ENCODE data around the gene KCNE2. TPM values are rescaled to one million over a fixed set of nuclear protein-coding genes. Genes with fewer than 3 reads are reported as not detected.

Gene KCNE2
- total and polyA plus RNA-seq, 2 of the 8 experiments (the other 6 are each of a cell fraction or from before 2014, with no cell fraction given): 0.09 to 0.37 TPM

GRCh38 chr21:34337741-34338140 is 26.1 kb upstream of the KCNE2 start:
- H3K4me3 ChIP-seq (ENCODE audit: extremely low read depth in 1 of 4, insufficient read depth in 2 of 4, low read depth in 3 of 4, low read length in 4 of 4): no peak overlapping the region
- H3K23ac ChIP-seq (ENCODE audit: insufficient read length): no peak overlapping the region
- H3K79me1 ChIP-seq (ENCODE audit: low read depth, low read length): no peaks in the 10 kb centered on the region
- H4K20me1 ChIP-seq (replicated peaks in 1 of 2; ENCODE audit: control insufficient read depth in 1 of 2, insufficient read depth in 2 of 2, low read length in 2 of 2): no peaks in the 10 kb centered on the region
- no peak overlapping the region for H3K14ac ChIP-seq (ENCODE audit: insufficient read length)
- no peak overlapping the region for H2AFZ ChIP-seq (ENCODE audit: low read length)
- H2BK20ac ChIP-seq (ENCODE audit: low read length): no peak overlapping the region
- no peak overlapping the region for H3K18ac ChIP-seq (ENCODE audit: extremely low read depth, low read length)
- H3K27me3 ChIP-seq (replicated peaks in 1 of 4; ENCODE audit: control insufficient read depth in 3 of 4, extremely low read depth in 1 of 4, insufficient read depth in 3 of 4, low read length in 3 of 4): no peaks in the 10 kb centered on the region
- H2BK5ac ChIP-seq (ENCODE audit: low read depth, low read length): no peak overlapping the region; the same call in 1 of the 2 replicates
- no peaks in the 10 kb centered on the region for H3K9me3 ChIP-seq (ENCODE audit: insufficient read depth in 2 of 2, low read depth in 1 of 2, low read length in 1 of 2)
- H3K27ac ChIP-seq (ENCODE audit: low read depth, low read length): no peak overlapping the region
- no peak overlapping the region for H2BK120ac ChIP-seq (replicated peaks; ENCODE audit: low read depth, low read length)
- no peaks in the 10 kb centered on the region; a peak in 2 of 7 replicates for H3K4me1 ChIP-seq (replicated peaks in 1 of 4; ENCODE audit: control insufficient read depth in 3 of 4, insufficient read depth in 4 of 4, low read length in 3 of 4)
- H4K5ac ChIP-seq (ENCODE audit: insufficient read length, low read depth, low read length): no peak overlapping the region
- no peaks in the 10 kb centered on the region; the same call in 1 of the 2 replicates for H3K23me2 ChIP-seq (ENCODE audit: low read depth, low read length)
- H3K9ac ChIP-seq (replicated peaks in 1 of 4; ENCODE audit: extremely low read depth in 1 of 4, low read depth in 3 of 4, low read length in 3 of 4): no peak overlapping the region
- CTCF ChIA-PET (ENCODE audit: partially characterized antibody): interaction anchor here (0.6 to 4.8 kb wide), 5 partner anchors 10 to 426 kb away, joined by 3 to 33 read pairs (median 3); no protein-coding TSS in a partner anchor
- H4K8ac ChIP-seq (ENCODE audit: extremely low read depth, insufficient read depth, low read length): no peak overlapping the region; the same call in 1 of the 2 replicates
- H3K79me2 ChIP-seq (ENCODE audit: control insufficient read depth in 1 of 2, insufficient read depth in 2 of 2, low read length in 2 of 2): no peaks in the 10 kb centered on the region
- no peak overlapping the region for H2BK15ac ChIP-seq (ENCODE audit: low read length)
- no peak overlapping the region for H3K56ac ChIP-seq (replicated peaks; ENCODE audit: insufficient read length, low read depth, low read length)
- POLR2A ChIA-PET (ENCODE audit: partially characterized antibody): no interaction called here
- FAIRE-seq (no peak), DNase-seq (ENCODE audit: low read depth in 1 of 2, low spot score in 2 of 2) (no peak)
- no peak overlapping the region for H3K4ac ChIP-seq (replicated peaks; ENCODE audit: insufficient read length, low read depth, low read length)
- no peak overlapping the region for H2BK12ac ChIP-seq (ENCODE audit: low read depth, low read length)
- 72% methylated on average over 6 of the region's 6 CpGs; no CpG with 5 or more reads in 1 of the 2 experiments for WGBS, 2 experiments (ENCODE audit: extremely low coverage in 1 of 2, insufficient coverage in 1 of 2, insufficient read length in 1 of 2, insufficient replicate concordance in 2 of 2, low coverage in 1 of 2, low lambda C conversion rate in 2 of 2, missing lambda C conversion rate in 1 of 2)
- H3K4me2 ChIP-seq (ENCODE audit: insufficient read depth in 1 of 2, low read depth in 2 of 2, low read length in 2 of 2): no peak overlapping the region
- H2AK5ac ChIP-seq (ENCODE audit: low read depth, low read length): no peak overlapping the region
- TF ChIP-seq CBX5 (IDR thresholded peaks at IDR 0.05; ENCODE audit: low read depth, low read length): no peak
- TF ChIP-seq HDAC6 (IDR thresholded peaks at IDR 0.05; ENCODE audit: low read depth, low read length): no peak
- TF ChIP-seq YY1 (IDR thresholded peaks at IDR 0.05; ENCODE audit: low read depth, low read length): no peak
- no peak for TF ChIP-seq KDM5A (IDR thresholded peaks at IDR 0.05; ENCODE audit: low read length)
- no peak for TF ChIP-seq ZNF274 (IDR thresholded peaks at IDR 0.05; ENCODE audit: borderline replicate concordance, extremely low read depth, low read length)
- no peak for TF ChIP-seq RXRA (IDR thresholded peaks at IDR 0.05; ENCODE audit: insufficient read depth, low read depth, low read length)
- TF ChIP-seq TAF7 (optimal IDR thresholded peaks at IDR 0.05; ENCODE audit: borderline replicate concordance, low read depth, low read length): no peak
- TF ChIP-seq POU5F1 (IDR thresholded peaks at IDR 0.05; ENCODE audit: low read depth, low read length): no peak
- H3K36me3 ChIP-seq (ENCODE audit: control insufficient read depth in 2 of 4, insufficient read depth in 4 of 4, low read length in 3 of 4): no peaks in the 10 kb centered on the region
- H4K91ac ChIP-seq (replicated peaks; ENCODE audit: insufficient read length, low read length): no peak overlapping the region

Measured in H1 (cell line).